SH-SY5Y (cell line): Measurements from ENCODE around the gene PLB1.

ENCODE experiments used
- GATA2 ChIP-seq: IDR thresholded peaks from 2 replicates; pipeline ENCODE4 v1.6.1; 2011; ENCODE audit warnings: mild to moderate bottlenecking, low read depth, low read length
- GATA3 ChIP-seq: IDR thresholded peaks from 2 replicates; pipeline ENCODE4 v1.6.1; 2011; ENCODE audit warnings: low read depth, mild to moderate bottlenecking, low read length, moderate library complexity

Gene PLB1

DNA sequence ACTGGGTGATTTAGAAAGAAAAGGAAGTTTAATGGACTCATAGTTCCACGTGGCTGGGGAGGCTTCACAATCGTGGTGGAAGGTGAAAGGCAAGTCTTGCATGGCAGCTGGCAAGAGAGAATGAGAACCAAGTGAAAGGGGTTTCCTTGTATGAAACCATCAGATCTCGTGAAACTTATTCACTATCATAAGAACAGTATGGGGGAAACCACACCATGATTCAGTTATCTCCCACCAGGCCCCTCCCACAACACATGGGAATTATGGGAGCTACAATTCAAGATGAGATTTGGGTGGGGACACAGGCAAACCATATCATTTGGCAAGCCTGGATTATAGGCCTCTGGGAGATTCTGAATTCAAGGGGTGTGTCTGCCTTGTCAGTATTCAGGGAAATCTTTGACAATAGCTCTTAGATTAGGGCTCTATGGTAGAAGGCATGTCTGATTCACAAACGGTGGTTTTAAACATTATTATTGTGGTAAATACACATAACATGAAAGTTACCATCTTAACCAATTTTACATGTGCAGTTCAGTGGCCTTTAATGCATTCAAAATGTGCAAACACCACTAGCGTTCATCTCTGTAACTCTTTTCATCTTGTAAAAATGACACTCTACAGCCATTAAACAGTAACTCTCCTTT lies 15.3 kb upstream of the PLB1 start:
- TF ChIP-seq GATA2: no peak
- no peak for TF ChIP-seq GATA3

DNA sequence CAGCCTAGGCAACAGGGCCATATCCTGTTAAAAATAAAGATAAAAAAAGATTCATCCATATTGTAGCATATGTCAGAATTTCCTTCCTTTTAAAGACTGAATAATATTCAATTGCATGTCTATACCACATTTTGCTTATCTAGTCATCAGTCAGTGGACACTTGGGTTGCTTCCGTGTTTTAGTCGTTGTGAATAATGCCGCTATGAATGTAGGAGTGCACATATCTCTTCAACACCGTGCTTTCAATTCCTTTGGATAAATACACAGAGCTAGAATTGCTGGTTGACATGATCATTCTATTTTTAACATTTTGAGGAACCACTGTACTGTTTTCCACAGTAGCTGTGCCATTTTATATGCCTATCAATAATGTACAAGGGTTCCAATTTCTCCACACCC lies 14.0 kb upstream of the PLB1 start:
- TF ChIP-seq GATA3: no peak
- TF ChIP-seq GATA2: no peak

DNA sequence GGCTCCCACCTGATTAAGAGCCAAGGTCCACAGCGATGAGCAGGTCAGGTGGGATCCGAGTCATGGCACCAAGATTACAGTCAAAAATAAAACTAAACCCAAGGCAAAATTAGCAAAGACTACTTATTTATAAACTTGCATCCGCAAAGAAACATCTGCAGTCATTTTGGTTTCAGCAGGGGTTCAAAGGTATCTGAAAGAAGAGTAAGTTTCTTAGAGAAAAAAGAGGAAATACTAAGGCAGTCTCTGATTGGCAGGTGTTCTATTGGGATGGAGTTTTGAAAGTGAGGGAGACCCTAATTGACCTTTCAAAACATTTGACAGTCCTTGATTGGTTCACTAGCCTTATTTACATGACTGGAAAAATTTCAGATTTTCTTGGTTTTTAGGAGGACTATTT lies 11.0 kb upstream of the PLB1 start:
- TF ChIP-seq GATA2: no peak
- TF ChIP-seq GATA3: no peak

DNA sequence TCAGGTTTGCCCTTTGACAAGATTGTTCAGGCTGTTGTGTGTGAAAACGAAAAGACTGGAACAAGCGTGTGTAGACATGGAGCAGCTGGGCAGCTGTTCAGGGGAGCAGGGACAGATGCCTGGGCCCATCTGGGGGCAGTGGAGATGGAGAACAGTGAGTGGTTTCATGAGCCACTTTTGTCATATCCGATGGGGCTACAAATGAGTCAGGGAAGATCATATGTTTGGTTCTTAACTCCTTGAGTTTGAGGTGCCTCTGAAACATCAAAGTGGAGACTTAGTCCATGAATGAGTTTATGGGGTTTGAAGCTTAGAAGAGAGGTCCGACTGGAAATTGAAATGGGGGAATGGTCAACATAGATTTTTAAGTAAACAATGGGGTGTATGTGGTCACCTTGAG lies 9.3 kb upstream of the PLB1 start:
- no peak for TF ChIP-seq GATA2
- TF ChIP-seq GATA3: no peak

DNA sequence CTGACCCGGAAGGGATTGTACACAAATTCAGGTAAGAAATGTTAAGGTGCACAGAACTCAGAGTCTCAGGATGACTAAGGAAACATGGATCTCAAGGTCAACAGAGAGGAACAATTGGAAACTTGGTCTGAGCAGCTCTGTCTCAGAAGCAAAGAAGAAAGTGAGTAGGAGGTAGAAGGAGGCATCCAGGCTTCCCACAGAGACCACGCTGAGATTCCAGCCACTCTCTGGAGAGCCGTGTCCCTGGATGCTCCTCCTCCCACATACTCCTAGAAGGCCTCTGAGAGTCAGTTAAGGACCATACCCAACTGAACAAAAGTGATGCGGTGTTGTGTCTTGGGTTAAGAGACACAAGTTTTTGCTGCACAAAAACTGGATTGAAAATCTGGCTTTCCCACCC lies 8.6 kb upstream of the PLB1 start:
- TF ChIP-seq GATA2 (no peak), GATA3 (no peak)

DNA sequence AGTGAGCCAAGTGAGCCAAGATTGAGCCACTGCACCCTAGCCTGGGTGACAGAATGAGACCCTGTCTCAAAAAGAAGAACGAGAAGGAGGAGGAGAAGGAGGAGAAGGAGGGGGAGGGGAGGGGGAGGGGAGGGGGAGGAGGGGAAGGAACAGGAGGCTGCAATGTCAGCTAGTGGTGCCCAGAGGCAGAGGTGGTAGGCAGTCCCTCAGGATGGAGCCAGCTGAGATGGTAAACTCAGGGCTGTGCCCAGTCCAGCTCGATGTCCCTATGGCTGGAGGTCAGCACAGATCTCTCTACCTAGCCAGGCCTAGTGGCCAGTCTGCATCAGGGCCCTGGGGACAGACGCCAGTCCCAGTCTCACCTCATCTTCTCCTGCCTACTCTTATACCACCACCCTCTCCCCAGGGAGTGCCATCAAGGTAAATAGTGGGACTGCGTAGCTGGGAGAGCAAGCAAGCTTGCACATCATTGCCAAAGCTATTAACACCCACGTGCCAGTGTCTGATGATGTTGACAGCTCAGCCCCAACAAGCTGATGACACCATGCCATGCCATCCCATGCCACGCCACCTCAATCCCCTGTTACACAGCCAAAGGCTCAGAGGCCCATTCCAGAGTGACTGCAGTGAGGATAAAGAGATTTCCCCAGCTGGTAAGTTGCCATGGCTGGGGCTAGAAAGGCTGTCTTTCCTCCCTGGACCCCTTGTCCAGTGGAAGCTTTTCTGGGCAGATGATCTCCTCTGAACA lies 7.6 kb upstream of the PLB1 start:
- TF ChIP-seq GATA3: no peak
- no peak for TF ChIP-seq GATA2

DNA sequence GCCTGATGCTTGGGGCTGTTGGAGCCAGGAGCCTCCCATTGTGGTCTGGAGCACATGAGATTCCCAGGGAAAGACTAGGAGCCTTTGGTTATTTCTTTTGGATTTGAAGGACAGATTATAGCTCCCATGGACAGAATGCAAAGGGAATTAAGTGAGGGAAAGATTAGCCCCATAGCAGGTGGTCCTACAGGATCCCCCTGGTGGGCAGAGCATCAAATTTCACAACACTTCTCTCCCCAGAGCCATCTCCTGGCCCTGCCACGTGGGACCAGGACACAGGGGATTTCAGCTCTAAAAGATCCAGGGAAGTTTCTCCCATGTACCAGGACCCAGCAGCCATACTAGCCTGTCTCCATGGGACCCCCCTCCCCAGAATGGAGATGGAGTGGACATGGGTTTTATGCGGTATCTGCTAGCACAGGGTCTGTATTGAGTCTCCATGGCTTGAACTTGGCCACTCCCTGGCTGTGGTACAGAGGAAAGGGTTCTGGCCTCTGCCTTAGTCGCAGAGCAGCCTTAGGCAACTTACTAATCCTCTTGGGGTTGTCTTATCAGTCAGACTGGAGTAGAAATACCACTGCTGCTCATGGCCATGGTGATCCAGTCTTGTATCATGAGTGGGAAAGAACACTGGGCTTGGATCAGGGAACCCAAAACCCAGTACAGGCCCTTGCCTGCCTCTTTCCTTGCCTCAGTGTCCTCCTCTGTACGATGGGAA lies 6.8 kb upstream of the PLB1 start:
- TF ChIP-seq GATA2: no peak

DNA sequence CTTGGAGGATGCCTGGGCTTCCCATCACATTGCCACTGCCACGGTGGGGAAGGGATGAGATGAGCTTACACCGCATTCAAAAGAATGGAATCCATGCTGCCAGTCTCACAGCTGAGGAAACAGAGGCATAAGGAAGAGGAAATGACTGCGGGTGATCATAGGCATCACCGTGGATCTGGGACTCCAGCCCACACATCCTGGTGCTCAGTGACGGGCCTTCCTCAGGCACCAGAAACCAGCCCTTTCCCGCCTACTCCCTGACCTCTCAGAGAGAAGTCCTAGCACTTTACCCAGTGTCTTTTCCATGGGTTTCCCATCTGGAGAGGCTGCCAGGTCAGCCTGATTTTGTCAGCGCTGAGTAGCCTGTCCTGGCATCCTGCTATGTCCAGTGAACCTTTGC lies 5.3 kb upstream of the PLB1 start:
- TF ChIP-seq GATA3 (no peak), GATA2 (no peak)

DNA sequence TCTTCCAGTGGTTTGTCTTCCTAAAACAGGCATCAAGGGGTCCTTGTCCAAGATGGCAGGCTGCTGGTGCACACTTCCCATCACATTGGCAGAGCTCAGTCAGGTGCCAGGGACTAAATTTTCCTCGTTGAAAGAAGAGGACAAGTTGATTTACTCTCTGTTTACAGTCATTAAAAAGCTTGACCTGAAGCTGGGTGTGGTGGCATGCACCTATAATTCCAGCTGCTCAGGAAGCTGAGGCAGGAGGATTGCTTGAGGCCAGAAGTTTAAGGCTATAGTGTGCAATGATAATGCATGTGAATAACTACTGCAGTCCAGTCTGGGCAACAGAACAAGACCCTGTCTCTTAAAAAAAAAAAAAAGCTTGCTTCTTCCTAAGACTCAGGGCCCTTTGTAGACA lies 3.6 kb upstream of the PLB1 start:
- TF ChIP-seq GATA2 (no peak), GATA3 (no peak)

DNA sequence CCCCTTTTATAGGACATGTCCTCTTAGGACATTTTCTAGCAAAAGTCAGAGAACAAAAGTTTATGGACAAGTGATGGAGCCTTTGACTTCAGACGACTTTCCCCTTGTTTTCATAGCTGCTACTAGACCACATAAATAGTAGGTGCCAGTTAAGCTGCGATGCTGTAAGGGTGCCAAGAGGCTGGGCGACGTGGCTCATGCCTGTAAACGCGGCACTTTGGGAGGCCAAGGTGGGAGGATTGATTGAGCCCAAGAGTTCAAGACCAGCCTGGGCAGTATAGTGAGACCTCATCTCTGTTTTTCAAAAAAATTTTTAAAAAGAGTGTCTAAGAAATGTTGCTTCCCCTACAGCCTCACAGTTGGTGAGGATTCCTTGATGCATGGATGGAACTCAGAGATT lies 2.2 kb upstream of the PLB1 start:
- TF ChIP-seq GATA3 (no peak), GATA2 (no peak)

DNA sequence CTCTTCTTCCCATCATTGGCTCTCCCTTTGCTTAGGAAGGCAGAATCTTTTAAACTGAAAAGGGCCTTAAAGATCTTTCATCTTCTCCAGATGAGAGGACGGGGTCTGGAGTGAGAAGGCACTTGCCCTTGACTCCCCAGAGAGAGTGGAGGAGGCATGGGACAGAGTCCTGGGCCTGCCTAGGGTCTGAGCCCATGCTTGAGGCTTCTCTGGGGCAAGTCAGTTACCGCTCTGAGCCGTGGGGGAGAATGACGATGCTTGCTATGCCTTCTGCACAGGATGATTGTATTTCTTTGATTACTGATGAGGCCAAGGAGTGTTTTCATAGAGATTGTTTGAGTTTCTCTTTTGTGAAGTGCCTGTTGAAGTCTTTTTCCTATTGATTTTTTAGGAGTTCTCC lies 921 bp downstream of the PLB1 start:
- TF ChIP-seq GATA2 (no peak), GATA3 (no peak)

DNA sequence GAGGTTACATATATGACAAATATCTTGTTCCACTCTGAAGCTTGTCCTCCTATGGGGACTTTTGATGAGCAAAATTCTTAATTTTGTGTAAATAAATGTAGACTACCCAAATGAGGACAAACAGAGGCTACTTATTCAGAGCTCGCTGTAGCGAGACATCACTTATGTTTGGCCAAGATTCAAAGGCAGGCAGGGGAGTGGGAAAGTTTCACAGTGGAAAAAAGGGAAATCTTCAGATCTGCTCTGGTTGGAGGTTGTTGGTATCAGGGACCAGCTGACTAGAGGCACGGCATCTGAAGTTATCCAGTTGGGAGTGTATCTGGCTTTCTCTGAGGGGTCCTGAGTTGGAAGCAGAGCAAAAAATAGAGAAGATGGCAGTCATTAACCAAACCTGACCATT lies 1.3 kb downstream of the PLB1 start:
- TF ChIP-seq GATA2 (no peak), GATA3 (no peak)

DNA sequence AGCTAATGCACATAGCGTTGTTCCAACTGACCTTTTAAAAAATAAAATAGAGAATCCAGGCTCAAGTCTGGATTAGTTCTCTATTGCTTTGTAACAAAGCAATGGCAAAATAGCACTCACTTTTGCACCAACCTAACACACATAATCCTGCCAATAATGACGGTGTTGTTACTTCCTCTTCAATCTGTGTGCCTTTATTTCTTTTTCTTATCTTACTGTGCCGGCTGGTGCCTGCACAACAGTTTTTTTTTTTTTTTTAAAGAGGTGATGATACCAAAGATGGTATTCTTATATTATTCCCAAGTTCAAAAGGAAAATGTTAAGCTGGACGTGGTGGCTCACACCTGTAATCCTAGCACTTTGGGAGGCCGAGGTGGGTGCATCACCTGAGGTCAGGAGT lies 3.4 kb downstream of the PLB1 start:
- TF ChIP-seq GATA2 (no peak), GATA3 (no peak)

DNA sequence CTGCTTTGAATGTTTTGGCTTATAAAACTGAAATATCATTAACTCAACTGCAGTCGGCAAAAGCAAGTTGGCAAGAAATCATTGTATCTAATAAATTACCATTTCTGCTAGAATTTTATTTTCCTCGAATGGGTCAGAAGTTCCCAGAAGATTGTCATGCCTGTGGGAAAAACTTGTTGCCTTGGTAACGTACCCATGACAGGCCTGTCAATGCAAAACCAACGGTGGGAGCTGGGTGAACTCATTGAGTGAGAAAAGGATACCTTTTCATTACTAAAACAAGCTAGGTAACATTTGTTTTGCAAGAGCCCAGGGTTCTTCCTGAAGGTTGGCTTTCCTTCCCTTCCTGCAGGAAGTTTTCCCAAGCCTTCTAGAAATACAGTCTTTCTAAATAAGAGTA lies 9.5 kb downstream of the PLB1 start:
- TF ChIP-seq GATA3 (no peak), GATA2 (no peak)

DNA sequence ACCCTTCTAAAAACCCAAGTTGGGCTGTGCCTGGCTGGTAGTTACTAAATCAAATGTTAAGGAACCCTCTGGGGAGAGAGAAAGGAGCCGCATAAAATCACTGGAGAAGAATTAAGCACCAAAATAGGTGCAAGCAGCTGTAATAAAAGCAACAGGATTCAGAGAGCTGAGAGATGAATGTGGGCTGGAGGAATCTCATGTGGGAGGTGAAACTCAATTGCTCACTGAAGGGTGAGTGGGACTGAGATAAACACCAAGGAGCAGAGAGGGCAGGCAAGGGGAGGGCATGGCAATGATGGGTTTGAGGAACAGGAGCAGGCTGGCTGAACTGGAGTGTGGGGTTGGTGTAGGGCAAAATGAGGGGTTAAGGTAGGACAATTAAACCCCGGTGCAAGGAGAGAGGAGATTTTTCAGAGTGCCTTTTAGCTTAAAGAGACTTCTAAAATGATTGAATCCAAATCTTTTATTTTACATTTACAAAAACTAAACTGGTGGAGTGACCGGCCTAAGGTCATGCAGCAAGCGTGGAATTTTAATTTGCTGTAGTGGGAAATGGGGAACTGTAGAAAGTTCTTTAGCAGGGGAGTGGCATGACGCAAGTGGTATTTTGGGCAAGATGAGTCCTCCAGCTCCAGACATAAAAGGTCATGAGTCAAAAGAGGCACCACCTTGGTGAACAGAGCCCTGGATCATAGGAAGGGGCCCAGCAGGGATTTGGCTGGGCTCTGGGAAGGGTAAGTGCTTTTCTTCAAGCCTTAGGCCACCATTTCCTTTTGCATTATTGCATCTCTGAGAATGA lies 10.5 kb downstream of the PLB1 start:
- no peak for TF ChIP-seq GATA2
- TF ChIP-seq GATA3: no peak
